Endothelial cell of umbilical vein (primary cell): ENCODE results near the gene IGF2BP1. TPM values are rescaled to one million over a fixed set of nuclear protein-coding genes. Genes with fewer than 3 reads are reported as not detected.

Source experiments
- BruUV-seq: library from RNA; stranded (reverse); fragments of 400-500 nt; replicated peaks from 2 replicates; lab custom pipeline; 2021; lab: Mats Ljungman, UMichigan
- CTCF ChIA-PET: fragments of 300-600, 350-600 bp; sonication (Branson Sonifier 250); formaldehyde crosslinking; loops from one replicate; lab custom pipeline; 2021; ENCODE audit warnings: antibody characterized with exemption, inconsistent platforms; lab: Charles Lee
- POLR2A ChIA-PET: fragments of 300-600, 350-600 bp; sonication (Branson Sonifier 250); formaldehyde crosslinking; loops from one replicate; lab custom pipeline; 2021; ENCODE audit warnings: antibody characterized with exemption, inconsistent platforms; lab: Charles Lee
- DNase-seq: peaks from one replicate; pipeline ENCODE4 v3.0.0-alpha.2; 2011; ENCODE audit warnings: low read depth, low spot score
- FAIRE-seq: peaks from 2 replicates; lab custom pipeline; 2011; peaks lifted over from hg19 to GRCh38; lab: Jason Lieb, UNC
- H2AFZ ChIP-seq: 2 replicates; pipeline ENCODE4 v1.6.0; 2012; ENCODE audit warnings: low read depth, low read length, control low read depth, inconsistent platforms
- H3K27ac ChIP-seq: 2 replicates; pipeline ENCODE4 v1.5.1; 2011; ENCODE audit warnings: low read depth, mild to moderate bottlenecking, control low read depth, low read length, moderate library complexity; ENCODE audit not compliant: insufficient read depth
- H3K27me3 ChIP-seq, 2 experiments: 2 replicates each; pipeline versions ENCODE4 v1.6.0 to v1.6.1; 2011; ENCODE audit warnings: low read length in 2 of 2, mixed read lengths in 1 of 2; ENCODE audit not compliant: control insufficient read depth in 2 of 2, insufficient read depth in 2 of 2
- H3K36me3 ChIP-seq, 2 experiments: 2 replicates in 1 of 2; 3 replicates in 1 of 2; pipeline ENCODE4 v1.5.1; 2011; ENCODE audit warnings: low read length in 2 of 2, mild to moderate bottlenecking in 1 of 2, moderate library complexity in 1 of 2; ENCODE audit not compliant: control insufficient read depth in 2 of 2, insufficient read depth in 2 of 2; ENCODE audit errors: extremely low read depth in 1 of 2
- H3K4me1 ChIP-seq: 3 replicates; pipeline ENCODE4 v1.5.1; 2011; ENCODE audit warnings: mild to moderate bottlenecking, low read length; ENCODE audit not compliant: control insufficient read depth, insufficient read depth; ENCODE audit errors: extremely low read depth
- H3K4me2 ChIP-seq: 2 replicates; pipeline ENCODE4 v1.6.1; 2011; ENCODE audit warnings: low read length, control low read depth, mixed read lengths; ENCODE audit not compliant: insufficient read depth
- H3K4me3 ChIP-seq, 3 experiments: fragments of 200-600 bp in 1 of 3; sonication (generic), shearing (Covaris generic) in 1 of 3; replicated peaks in 1 of 3; 2 replicates each; pipeline ENCODE4 v1.5.1; 2011 to 2016; ENCODE audit warnings: control low read depth in 3 of 3, low read length in 3 of 3, mild to moderate bottlenecking in 2 of 3, inconsistent platforms in 1 of 3, low read depth in 1 of 3, moderate library complexity in 1 of 3; ENCODE audit not compliant: insufficient read depth in 1 of 3
- H3K79me2 ChIP-seq: 2 replicates; pipeline ENCODE4 v1.6.0; 2012; ENCODE audit warnings: low read length, inconsistent platforms; ENCODE audit not compliant: control insufficient read depth, insufficient read depth
- H3K9ac ChIP-seq: replicated peaks from 2 replicates; pipeline ENCODE3; 2011; ENCODE audit warnings: low read length, control low read depth; ENCODE audit not compliant: insufficient read depth; ENCODE audit errors: extremely low read depth
- H3K9me1 ChIP-seq: replicated peaks from 3 replicates; pipeline ENCODE4 v1.6.0; 2011; ENCODE audit warnings: mild to moderate bottlenecking, low read length; ENCODE audit not compliant: control insufficient read depth, insufficient read depth; ENCODE audit errors: extremely low read depth
- H3K9me3 ChIP-seq: replicated peaks from 2 replicates; pipeline ENCODE4 v1.5.1; 2012; ENCODE audit warnings: low read length, inconsistent platforms; ENCODE audit not compliant: control insufficient read depth, insufficient read depth
- H4K20me1 ChIP-seq: replicated peaks from 2 replicates; pipeline ENCODE3; 2011; ENCODE audit warnings: mild to moderate bottlenecking, low read length; ENCODE audit not compliant: control insufficient read depth, insufficient read depth; ENCODE audit errors: extremely low read depth
- EZH2 ChIP-seq: IDR thresholded peaks from 2 replicates; pipeline ENCODE4 v1.6.1; 2012; ENCODE audit warnings: borderline replicate concordance, low read depth, mild to moderate bottlenecking, moderate library complexity, low read length, inconsistent platforms; ENCODE audit not compliant: severe bottlenecking
- FOS ChIP-seq: IDR thresholded peaks from 2 replicates; pipeline ENCODE4 v1.6.1; 2011; ENCODE audit warnings: mild to moderate bottlenecking, low read length, moderate library complexity, borderline replicate concordance; ENCODE audit not compliant: insufficient read depth
- GATA2 ChIP-seq: IDR thresholded peaks from 2 replicates; pipeline ENCODE4 v1.7.0; 2011; ENCODE audit warnings: low read depth, mild to moderate bottlenecking, moderate library complexity, mixed read lengths, low read length; ENCODE audit not compliant: insufficient read length, insufficient read depth
- JUN ChIP-seq: IDR thresholded peaks from 2 replicates; pipeline ENCODE4 v1.6.1; 2011; ENCODE audit warnings: borderline replicate concordance, low read depth; ENCODE audit not compliant: insufficient read length, insufficient read depth
- MAX ChIP-seq: IDR thresholded peaks from 2 replicates; pipeline ENCODE4 v1.6.1; 2011; ENCODE audit not compliant: insufficient read depth, insufficient read length
- MYC ChIP-seq: IDR thresholded peaks from one replicate; pipeline ENCODE4 v1.6.1; 2011; ENCODE audit warnings: mild to moderate bottlenecking, low read depth, low read length
- POLR2A ChIP-seq: IDR thresholded peaks from 2 replicates; pipeline ENCODE4 v1.6.1; 2012; ENCODE audit warnings: low read depth, mild to moderate bottlenecking, control low read depth, low read length
- POLR2AphosphoS5 ChIP-seq: IDR thresholded peaks from 2 replicates; pipeline ENCODE4 v1.6.1; 2012; ENCODE audit warnings: low read depth, mild to moderate bottlenecking, control low read depth, low read length, moderate library complexity; ENCODE audit not compliant: insufficient read depth
- dilution Hi-C: fragments of 300-500 bp; cut with MboI; formaldehyde crosslinking; loops from one replicate; pipeline ENCODE4 v1.15.0; 2019; ENCODE audit warnings: low sequenced_read_pairs; ENCODE audit not compliant: extremely low pct_ligation_motif_present
- intact Hi-C: fragments of 100-400 bp; cut with micrococcal nuclease; formaldehyde crosslinking; loops from one replicate; pipeline ENCODE4 v1.10.0; 2022
- polyA plus RNA-seq, 4 experiments: library from polyadenylated mRNA; depleted of rRNA in 3 of 4; stranded (reverse) in 3 of 4; unstranded in 1 of 4; fragments of >200 nt; gene quantifications; 2 replicates each; pipeline versions ENCODE4 v1.2.1 to v1.2.3, GENCODE V29; 2011 to 2012; ENCODE audit warnings: missing spikeins in 1 of 4
- total RNA-seq: library from RNA; stranded (reverse); gene quantifications from 2 replicates; pipeline ENCODE4 v1.2.3, GENCODE V29; 2021
- TF ChIP-seq, protein P1 (sequence below), 2 donors: IDR thresholded peaks; 1 replicate in 1 of 2; 2 replicates in 1 of 2; pipeline ENCODE4 v1.5.1; 2011; ENCODE audit warnings: low read length in 2 of 2, mild to moderate bottlenecking in 2 of 2, moderate library complexity in 2 of 2, control low read depth in 1 of 2, inconsistent platforms in 1 of 2, low read depth in 1 of 2; ENCODE audit not compliant: insufficient read depth in 1 of 2; ENCODE audit errors: extremely low read depth in 1 of 2

The IGF2BP1 gene
- total and polyA plus RNA-seq, 2 donors (not counting 3 experiments of a cell fraction or from before 2014, with no cell fraction given) = 9.5 to 99.5 TPM

- intact Hi-C loops (loop anchor here (2.0 kb wide), 1 partner anchor 23 kb away; no protein-coding TSS in a partner anchor), dilution Hi-C loops (no loop called here)
- peak; percentile 64 for FAIRE-seq
- H3K4me2 ChIP-seq = peak overlapping the region; percentile 99
- TSS peak; percentile 16 for BruUV-seq
- H3K27me3 ChIP-seq = peaks cover 27 to 52% of the 10 kb centered on the region in 2 experiments
- TF ChIP-seq FOS (no peak), POLR2AphosphoS5 (peak; percentile 0)
- H3K9me1 ChIP-seq = no peaks in the 10 kb centered on the region
- peaks cover 32% of the 10 kb centered on the region for H3K79me2 ChIP-seq
- CTCF ChIA-PET = interaction anchor here (1.0 to 9.9 kb wide), 5 partner anchors 9 to 40 kb away, joined by 3 to 133 read pairs (median 4); no protein-coding TSS in a partner anchor
- POLR2A ChIA-PET = no interaction called here
- H3K4me3 ChIP-seq = peak overlapping the region; percentile 72 to 85 (median 82)
- no peak overlapping the region for H3K9ac ChIP-seq
- no peak overlapping the region for H3K27ac ChIP-seq
- no peaks in the 10 kb centered on the region for H4K20me1 ChIP-seq
- peaks cover 17% of the 10 kb centered on the region for H3K4me1 ChIP-seq
- DNase-seq = peak; percentile 43
- no peaks in the 10 kb centered on the region for H3K9me3 ChIP-seq
- peak overlapping the region; percentile 91 for H2AFZ ChIP-seq
- H3K36me3 ChIP-seq = no peaks in the 10 kb centered on the region
Measured at GRCh38 chr17:48995304-48995973, 1.7 kb upstream of the IGF2BP1 start.

GRCh38 chr17:48995974-48996721, 1.0 kb upstream of the IGF2BP1 start:
- BruUV-seq = no TSS peak
- CTCF ChIA-PET = interaction anchor here (1.1 to 9.9 kb wide), 4 partner anchors 8 to 42 kb away, joined by 4 to 133 read pairs (median 6); no protein-coding TSS in a partner anchor

More at GRCh38 chr17:48995974-48996721, 1.0 kb upstream of the IGF2BP1 start:
- Histone ChIP-seq H3K4me3 (peak overlapping the region; percentile 72 to 85 (median 82)), H3K27me3 (peaks cover 22 to 45% of the 10 kb centered on the region in 2 experiments), H3K27ac (no peak overlapping the region), H2AFZ (peak overlapping the region; percentile 91), H3K4me2 (peak overlapping the region; percentile 99), H3K79me2 (peaks cover 39% of the 10 kb centered on the region), H3K4me1 (peaks cover 22% of the 10 kb centered on the region), H3K9ac (peak overlapping the region; percentile 92), H4K20me1 (no peaks in the 10 kb centered on the region), H3K36me3 (no peaks in the 10 kb centered on the region), H3K9me1 (no peaks in the 10 kb centered on the region), H3K9me3 (no peaks in the 10 kb centered on the region)
- POLR2A ChIA-PET = interaction anchor here (0.8 to 1.5 kb wide), 2 partner anchors 16 to 35 kb away, joined by 3 to 4 read pairs; no protein-coding TSS in a partner anchor
- dilution Hi-C loops = no loop called here
- TF ChIP-seq, protein P1, sequence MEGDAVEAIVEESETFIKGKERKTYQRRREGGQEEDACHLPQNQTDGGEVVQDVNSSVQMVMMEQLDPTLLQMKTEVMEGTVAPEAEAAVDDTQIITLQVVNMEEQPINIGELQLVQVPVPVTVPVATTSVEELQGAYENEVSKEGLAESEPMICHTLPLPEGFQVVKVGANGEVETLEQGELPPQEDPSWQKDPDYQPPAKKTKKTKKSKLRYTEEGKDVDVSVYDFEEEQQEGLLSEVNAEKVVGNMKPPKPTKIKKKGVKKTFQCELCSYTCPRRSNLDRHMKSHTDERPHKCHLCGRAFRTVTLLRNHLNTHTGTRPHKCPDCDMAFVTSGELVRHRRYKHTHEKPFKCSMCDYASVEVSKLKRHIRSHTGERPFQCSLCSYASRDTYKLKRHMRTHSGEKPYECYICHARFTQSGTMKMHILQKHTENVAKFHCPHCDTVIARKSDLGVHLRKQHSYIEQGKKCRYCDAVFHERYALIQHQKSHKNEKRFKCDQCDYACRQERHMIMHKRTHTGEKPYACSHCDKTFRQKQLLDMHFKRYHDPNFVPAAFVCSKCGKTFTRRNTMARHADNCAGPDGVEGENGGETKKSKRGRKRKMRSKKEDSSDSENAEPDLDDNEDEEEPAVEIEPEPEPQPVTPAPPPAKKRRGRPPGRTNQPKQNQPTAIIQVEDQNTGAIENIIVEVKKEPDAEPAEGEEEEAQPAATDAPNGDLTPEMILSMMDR (IDR thresholded peaks at IDR 0.05; ENCODE audit: extremely low read depth in 1 of 2, insufficient read depth in 1 of 2, low read depth in 1 of 2, low read length in 2 of 2) = no peak
- TF ChIP-seq MYC = no peak
- no peak for TF ChIP-seq FOS
- TF ChIP-seq POLR2A = no peak
- TF ChIP-seq EZH2 = no peak
- no peak for TF ChIP-seq MAX
- TF ChIP-seq POLR2AphosphoS5 = peak; percentile 27
- no peak for TF ChIP-seq JUN
- no peak for TF ChIP-seq GATA2
- intact Hi-C loops = loop anchor here (2.0 kb wide), 1 partner anchor 23 kb away; no protein-coding TSS in a partner anchor
- no peak for FAIRE-seq
- peak; percentile 47 for DNase-seq
